ENCODE data around the gene GALNT9. TPM values are rescaled to one million over a fixed set of nuclear protein-coding genes. Genes with fewer than 3 reads are reported as not detected.

Gene GALNT9
- polyA plus RNA-seq, 2 of the 4 experiments (the other 2 are of a cell fraction): 0.66 to 2.8 TPM

DNA sequence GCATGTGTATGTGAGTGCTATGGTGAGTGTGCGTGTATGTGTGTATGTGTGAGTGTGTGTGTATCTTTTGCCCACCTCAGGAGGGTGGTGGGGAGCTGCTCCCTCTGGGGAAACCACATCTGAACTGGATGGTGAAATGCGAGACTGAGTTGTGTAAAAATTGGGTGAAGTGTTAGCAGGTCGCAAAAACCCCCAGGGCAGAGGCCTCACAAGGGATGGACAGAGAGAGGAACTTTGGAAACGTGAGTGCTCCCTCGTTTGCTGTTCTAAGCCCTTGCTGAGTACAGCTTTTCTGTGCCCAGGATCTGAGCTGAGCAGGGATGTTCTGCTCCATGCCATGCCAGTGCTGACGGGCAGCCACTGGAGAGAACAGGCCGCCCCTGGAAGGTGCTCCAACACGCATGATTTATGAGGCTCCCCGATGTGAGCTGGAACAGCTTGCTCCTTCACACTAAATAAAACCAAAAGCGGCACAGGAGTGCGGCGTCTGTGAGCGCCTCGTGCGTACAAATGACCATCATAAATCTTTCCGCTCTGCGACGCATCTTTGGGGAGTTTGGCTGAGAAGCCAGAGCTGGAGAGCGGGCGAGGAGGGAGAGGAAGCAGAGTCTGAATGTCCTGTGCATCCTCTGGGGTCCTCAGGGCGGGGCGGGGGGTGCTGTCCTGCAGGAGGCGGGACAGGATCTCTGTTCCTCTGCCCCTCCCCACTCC is 14.1 kb upstream of the GALNT9 start:
- CTCF ChIA-PET: interaction anchor here (0.7 to 1.6 kb wide), 4 partner anchors 8 to 70 kb away, joined by 3 to 6 read pairs (median 3); partner anchors contain the start of gene GALNT9
- Histone ChIP-seq H3K4me3 (no peak overlapping the region), H3K27ac (no peak overlapping the region), H3K9me3 (no peaks in the 10 kb centered on the region), H3K4me1 (no peaks in the 10 kb centered on the region), H3K4me2 (no peak overlapping the region)
- no peak for TF ChIP-seq SMC3 (IDR thresholded peaks at IDR 0.05)
- TF ChIP-seq HOXA7 (CRISPR knock-in tag; IDR thresholded peaks at IDR 0.05): no peak
- TF ChIP-seq, protein P1, sequence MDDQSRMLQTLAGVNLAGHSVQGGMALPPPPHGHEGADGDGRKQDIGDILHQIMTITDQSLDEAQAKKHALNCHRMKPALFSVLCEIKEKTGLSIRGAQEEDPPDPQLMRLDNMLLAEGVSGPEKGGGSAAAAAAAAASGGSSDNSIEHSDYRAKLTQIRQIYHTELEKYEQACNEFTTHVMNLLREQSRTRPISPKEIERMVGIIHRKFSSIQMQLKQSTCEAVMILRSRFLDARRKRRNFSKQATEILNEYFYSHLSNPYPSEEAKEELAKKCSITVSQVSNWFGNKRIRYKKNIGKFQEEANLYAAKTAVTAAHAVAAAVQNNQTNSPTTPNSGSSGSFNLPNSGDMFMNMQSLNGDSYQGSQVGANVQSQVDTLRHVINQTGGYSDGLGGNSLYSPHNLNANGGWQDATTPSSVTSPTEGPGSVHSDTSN (IDR thresholded peaks at IDR 0.05): no peak
- TF ChIP-seq, protein P2, sequence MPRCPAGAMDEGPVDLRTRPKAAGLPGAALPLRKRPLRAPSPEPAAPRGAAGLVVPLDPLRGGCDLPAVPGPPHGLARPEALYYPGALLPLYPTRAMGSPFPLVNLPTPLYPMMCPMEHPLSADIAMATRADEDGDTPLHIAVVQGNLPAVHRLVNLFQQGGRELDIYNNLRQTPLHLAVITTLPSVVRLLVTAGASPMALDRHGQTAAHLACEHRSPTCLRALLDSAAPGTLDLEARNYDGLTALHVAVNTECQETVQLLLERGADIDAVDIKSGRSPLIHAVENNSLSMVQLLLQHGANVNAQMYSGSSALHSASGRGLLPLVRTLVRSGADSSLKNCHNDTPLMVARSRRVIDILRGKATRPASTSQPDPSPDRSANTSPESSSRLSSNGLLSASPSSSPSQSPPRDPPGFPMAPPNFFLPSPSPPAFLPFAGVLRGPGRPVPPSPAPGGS (IDR thresholded peaks at IDR 0.05): no peak
- no peak for TF ChIP-seq TP53 (CRISPR knock-in tag; IDR thresholded peaks at IDR 0.05)
- TF ChIP-seq POLR2AphosphoS2 (conservative IDR thresholded peaks at IDR 0.05; ENCODE audit: low read length): no peak
- 65% methylated on average over 23 of the region's 23 CpGs for WGBS (ENCODE audit: missing lambda C conversion rate)
- no peak for DNase-seq (ENCODE audit: low read depth in 1 of 2, low spot score in 1 of 2)
- no peak for ATAC-seq
- POLR2A ChIA-PET: no interaction called here
- no peak for FAIRE-seq

DNA sequence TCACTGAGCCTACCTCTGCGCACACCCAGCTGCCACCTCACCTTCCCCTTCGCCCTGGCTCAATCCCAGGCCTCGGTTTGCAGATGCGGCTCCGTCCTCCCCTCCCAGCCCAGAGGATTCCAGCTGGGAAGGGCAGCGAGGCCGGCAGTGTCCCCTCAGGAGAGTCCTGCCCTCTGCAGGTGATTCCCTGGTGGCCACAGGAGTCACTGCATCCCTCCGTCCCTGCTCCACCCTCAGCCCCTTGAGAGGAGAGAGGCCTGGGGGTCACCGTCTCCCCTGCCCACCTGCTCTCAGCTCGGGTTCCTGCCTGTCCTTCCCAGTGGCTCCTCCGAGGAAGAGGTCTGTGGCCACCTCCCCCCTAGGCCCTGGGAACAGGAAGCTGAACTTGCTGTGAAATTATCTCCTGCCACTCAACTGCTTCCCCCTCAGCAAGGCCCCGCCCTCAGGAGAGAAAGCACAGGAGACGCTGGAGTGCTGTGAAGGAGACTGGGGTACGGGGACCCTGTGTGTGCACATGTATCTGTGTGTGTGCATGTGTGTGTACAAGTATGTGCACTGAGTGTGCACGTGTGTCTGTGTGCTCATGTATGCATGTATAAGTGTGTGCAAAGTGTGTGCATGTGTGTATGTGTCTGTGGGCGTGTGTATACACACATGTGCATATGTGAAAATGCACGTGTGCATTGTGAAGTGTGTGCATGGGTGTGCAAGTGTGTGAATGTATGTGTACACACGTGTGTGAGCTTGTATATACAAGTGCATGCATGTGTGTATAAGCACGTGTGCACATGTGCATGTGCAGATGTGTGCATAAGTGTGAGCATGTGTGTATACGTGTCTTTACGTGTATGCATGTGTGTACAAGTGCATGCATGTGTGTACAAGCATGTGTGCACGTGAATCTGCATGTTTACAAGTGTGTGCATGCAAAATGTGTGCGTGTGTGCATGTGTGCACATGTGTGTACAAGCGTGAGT is 13.2 kb upstream of the GALNT9 start:
- WGBS (ENCODE audit: missing lambda C conversion rate): 42% methylated on average over 24 of the region's 24 CpGs
- no peaks in the 10 kb centered on the region for H3K4me1 ChIP-seq
- peak; percentile 30 to 67 for DNase-seq (ENCODE audit: low read depth in 1 of 2, low spot score in 1 of 2)
- no peaks in the 10 kb centered on the region for H3K9me3 ChIP-seq
- no peak overlapping the region for H3K4me2 ChIP-seq
- FAIRE-seq: no peak
- no peak for TF ChIP-seq CHD4 (IDR thresholded peaks at IDR 0.05; ENCODE audit: borderline replicate concordance)
- TF ChIP-seq, protein P3, sequence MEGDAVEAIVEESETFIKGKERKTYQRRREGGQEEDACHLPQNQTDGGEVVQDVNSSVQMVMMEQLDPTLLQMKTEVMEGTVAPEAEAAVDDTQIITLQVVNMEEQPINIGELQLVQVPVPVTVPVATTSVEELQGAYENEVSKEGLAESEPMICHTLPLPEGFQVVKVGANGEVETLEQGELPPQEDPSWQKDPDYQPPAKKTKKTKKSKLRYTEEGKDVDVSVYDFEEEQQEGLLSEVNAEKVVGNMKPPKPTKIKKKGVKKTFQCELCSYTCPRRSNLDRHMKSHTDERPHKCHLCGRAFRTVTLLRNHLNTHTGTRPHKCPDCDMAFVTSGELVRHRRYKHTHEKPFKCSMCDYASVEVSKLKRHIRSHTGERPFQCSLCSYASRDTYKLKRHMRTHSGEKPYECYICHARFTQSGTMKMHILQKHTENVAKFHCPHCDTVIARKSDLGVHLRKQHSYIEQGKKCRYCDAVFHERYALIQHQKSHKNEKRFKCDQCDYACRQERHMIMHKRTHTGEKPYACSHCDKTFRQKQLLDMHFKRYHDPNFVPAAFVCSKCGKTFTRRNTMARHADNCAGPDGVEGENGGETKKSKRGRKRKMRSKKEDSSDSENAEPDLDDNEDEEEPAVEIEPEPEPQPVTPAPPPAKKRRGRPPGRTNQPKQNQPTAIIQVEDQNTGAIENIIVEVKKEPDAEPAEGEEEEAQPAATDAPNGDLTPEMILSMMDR (IDR thresholded peaks at IDR 0.05): 0 out of 3 replicates have a peak, but pooled peaks have one; percentile 10
- no peak for TF ChIP-seq ZFP36 (IDR thresholded peaks at IDR 0.05; ENCODE audit: borderline replicate concordance, partially characterized antibody)
- TF ChIP-seq CEBPB (IDR thresholded peaks at IDR 0.05): no peak
- no peak for TF ChIP-seq FOSB (CRISPR knock-in tag; IDR thresholded peaks at IDR 0.05)
- TF ChIP-seq RAD21 (conservative IDR thresholded peaks at IDR 0.05 in 1 of 2, IDR thresholded peaks at IDR 0.05 in 1 of 2): peak; percentile 18 to 39; a peak in 1 of 5 replicates
- TF ChIP-seq TP53 (CRISPR knock-in tag; IDR thresholded peaks at IDR 0.05): no peak
- TF ChIP-seq CBX8 (IDR thresholded peaks at IDR 0.05): no peak
- TF ChIP-seq RARB (CRISPR knock-in tag; IDR thresholded peaks at IDR 0.05): no peak
- no peak for TF ChIP-seq MAFK (IDR thresholded peaks at IDR 0.05; ENCODE audit: partially characterized antibody)
- TF ChIP-seq KDM5A (IDR thresholded peaks at IDR 0.05): no peak
- TF ChIP-seq, protein P4, sequence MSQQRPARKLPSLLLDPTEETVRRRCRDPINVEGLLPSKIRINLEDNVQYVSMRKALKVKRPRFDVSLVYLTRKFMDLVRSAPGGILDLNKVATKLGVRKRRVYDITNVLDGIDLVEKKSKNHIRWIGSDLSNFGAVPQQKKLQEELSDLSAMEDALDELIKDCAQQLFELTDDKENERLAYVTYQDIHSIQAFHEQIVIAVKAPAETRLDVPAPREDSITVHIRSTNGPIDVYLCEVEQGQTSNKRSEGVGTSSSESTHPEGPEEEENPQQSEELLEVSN (IDR thresholded peaks at IDR 0.05; ENCODE audit: borderline replicate concordance, low read depth): no peak
- TF ChIP-seq HOXB13 (CRISPR knock-in tag; IDR thresholded peaks at IDR 0.05; ENCODE audit: low read depth): no peak
- TF ChIP-seq ZC3H11A (IDR thresholded peaks at IDR 0.05): no peak
- TF ChIP-seq EHF (CRISPR knock-in tag; IDR thresholded peaks at IDR 0.05): no peak
- no peak for TF ChIP-seq BHLHE40 (IDR thresholded peaks at IDR 0.05; ENCODE audit: low read depth, low read length)
- POLR2A ChIA-PET: no interaction called here
- peak; percentile 74 to 92; a peak in 5 of 6 replicates for ATAC-seq
- no peak overlapping the region for H3K4me3 ChIP-seq
- H3K27ac ChIP-seq: no peak overlapping the region
- CTCF ChIA-PET: interaction anchor here (1.0 to 1.7 kb wide), 4 partner anchors 9 to 71 kb away, joined by 3 to 6 read pairs (median 4); no protein-coding TSS in a partner anchor

Measured in A549 (cell line).